Calu3 (cell line): ENCODE data around the gene CACNG8. TPM values are rescaled to one million over a fixed set of nuclear protein-coding genes. Genes with fewer than 3 reads are reported as not detected.
A peak's percentile ranks its signal among the peaks of the same experiment; 100 is the strongest.

Source experiments
- BruUV-seq: library from RNA; stranded (reverse); fragments of 400-500 nt; replicated peaks from 2 replicates; lab custom pipeline; 2021; lab: Mats Ljungman, UMichigan
- CTCF ChIA-PET: fragments of 300-600 bp; sonication (Branson Sonifier 250); formaldehyde crosslinking; loops from one replicate; lab custom pipeline; 2022; ENCODE audit warnings: antibody characterized with exemption; lab: Charles Lee
- DNase-seq: peaks from one replicate; pipeline ENCODE4 v3.0.0; 2022
- H3K27ac Mint-ChIP-seq: one replicate; pipeline ENCODE4 v1.8.0; 2022; ENCODE audit warnings: mixed read lengths; ENCODE audit not compliant: unreplicated experiment
- H3K27me3 Mint-ChIP-seq: one replicate; pipeline ENCODE4 v1.8.0; 2022; ENCODE audit warnings: mixed read lengths; ENCODE audit not compliant: unreplicated experiment
- H3K36me3 Mint-ChIP-seq: one replicate; pipeline ENCODE4 v1.8.0; 2022; ENCODE audit warnings: mild to moderate bottlenecking, moderate library complexity, mixed read lengths; ENCODE audit not compliant: insufficient read depth, unreplicated experiment
- H3K4me1 Mint-ChIP-seq: one replicate; pipeline ENCODE4 v1.8.0; 2022; ENCODE audit warnings: mild to moderate bottlenecking, low read depth, mixed read lengths; ENCODE audit not compliant: unreplicated experiment
- H3K4me3 Mint-ChIP-seq: one replicate; pipeline ENCODE4 v1.8.0; 2022; ENCODE audit warnings: mild to moderate bottlenecking, low read depth, moderate library complexity, mixed read lengths; ENCODE audit not compliant: unreplicated experiment
- H3K9me3 Mint-ChIP-seq: one replicate; pipeline ENCODE4 v1.8.0; 2022; ENCODE audit warnings: low read depth, mixed read lengths; ENCODE audit not compliant: unreplicated experiment
- CTCF ChIP-seq: fragments of 200-600 bp; IDR thresholded peaks from one replicate; pipeline ENCODE4 v1.8.0; 2022; ENCODE audit warnings: antibody characterized with exemption; ENCODE audit not compliant: unreplicated experiment
- intact Hi-C: fragments of 100-400 bp; cut with micrococcal nuclease; formaldehyde crosslinking; loops from one replicate; pipeline ENCODE4 v1.10.0; 2022; ENCODE audit not compliant: unreplicated experiment
- total RNA-seq: library from RNA; stranded (reverse); gene quantifications from 2 replicates; pipeline ENCODE4 v1.2.3, GENCODE V29; 2022

CACNG8 gene
- total RNA-seq, 1 experiment from 2014 or later: 19.0 TPM

GRCh38 chr19:53980539-53981375, 18.0 kb downstream of the CACNG8 start:
- intact Hi-C loops: loop anchor here (1.0 to 10.0 kb wide), 6 partner anchors 22 to 138 kb away; partner anchors contain the start of genes CACNG7, PRPF31 and TFPT
- CTCF ChIA-PET: interaction anchor here (0.5 to 2.7 kb wide), 26 partner anchors 9 to 948 kb away, joined by 3 to 38 read pairs (median 4); partner anchors contain the start of genes CACNG6 and LENG1
- Mint-ChIP-seq H3K27me3 (no peaks in the 10 kb centered on the region), H3K4me3 (no peak overlapping the region), H3K27ac (peak overlapping the region; percentile 96), H3K4me1 (peaks cover 31% of the 10 kb centered on the region), H3K9me3 (no peaks in the 10 kb centered on the region), H3K36me3 (peaks cover 55% of the 10 kb centered on the region)
- peak; percentile 98 for DNase-seq
- no TSS peak for BruUV-seq
- TF ChIP-seq CTCF: peak; percentile 34

- BruUV-seq: no TSS peak
Observed at GRCh38 chr19:53981376-53981951, 18.7 kb downstream of the CACNG8 start.

GRCh38 chr19:53982001-53982451, 19.3 kb downstream of the CACNG8 start:
- Mint-ChIP-seq H3K36me3 (peaks cover 48% of the 10 kb centered on the region), H3K4me1 (peaks cover 30% of the 10 kb centered on the region), H3K27me3 (no peaks in the 10 kb centered on the region), H3K27ac (peak overlapping the region; percentile 96), H3K4me3 (no peak overlapping the region), H3K9me3 (no peaks in the 10 kb centered on the region)
- intact Hi-C loops: loop anchor here (5.0 to 10.0 kb wide), 2 partner anchors 75 to 133 kb away; partner anchors contain the start of genes CACNG7, PRPF31 and TFPT
- TF ChIP-seq CTCF: no peak
- BruUV-seq: TSS peak; percentile 10
- CTCF ChIA-PET: interaction anchor here (0.6 to 2.7 kb wide), 2 partner anchors 41 to 116 kb away, joined by 5 to 38 read pairs; no protein-coding TSS in a partner anchor
- peak; percentile 49 for DNase-seq

More at GRCh38 chr19:53981376-53981951, 18.7 kb downstream of the CACNG8 start:
- Mint-ChIP-seq H3K27me3 (no peaks in the 10 kb centered on the region), H3K4me1 (peaks cover 31% of the 10 kb centered on the region), H3K9me3 (no peaks in the 10 kb centered on the region), H3K36me3 (peaks cover 52% of the 10 kb centered on the region), H3K4me3 (no peak overlapping the region), H3K27ac (peak overlapping the region; percentile 96)
- CTCF ChIA-PET: interaction anchor here (0.6 to 2.7 kb wide), 12 partner anchors 8 to 189 kb away, joined by 3 to 38 read pairs (median 10); partner anchors contain the start of gene CACNG6
- peak; percentile 95 for DNase-seq
- intact Hi-C loops: loop anchor here (1.0 to 10.0 kb wide), 5 partner anchors 39 to 139 kb away; partner anchors contain the start of genes CACNG7, PRPF31 and TFPT
- no peak for TF ChIP-seq CTCF

- H3K4me3 Mint-ChIP-seq: no peak overlapping the region
- intact Hi-C loops: loop anchor here (5.0 to 10.0 kb wide), 2 partner anchors 75 to 132 kb away; partner anchors contain the start of genes CACNG7, PRPF31 and TFPT
- H3K9me3 Mint-ChIP-seq: no peaks in the 10 kb centered on the region
- DNase-seq: peak; percentile 94
- H3K27me3 Mint-ChIP-seq: no peaks in the 10 kb centered on the region
- H3K36me3 Mint-ChIP-seq: peaks cover 42% of the 10 kb centered on the region
- CTCF ChIA-PET: no interaction called here
- no peak overlapping the region for H3K27ac Mint-ChIP-seq
- H3K4me1 Mint-ChIP-seq: peaks cover 24% of the 10 kb centered on the region
- no peak for TF ChIP-seq CTCF
- no TSS peak for BruUV-seq
Observed at GRCh38 chr19:53982611-53983010, 19.9 kb downstream of the CACNG8 start.
